ENCODE measurements around the gene PLA2G5.
A peak's percentile ranks its signal among the peaks of the same experiment; 100 is the strongest.

Gene PLA2G5

GRCh38 chr1:20095564-20096434 is 25.8 kb downstream of the PLA2G5 start:
- DNase-seq (ENCODE audit: insufficient read length) (no peak), FAIRE-seq (no peak)
- no peak for TF ChIP-seq POLR2A (IDR thresholded peaks at IDR 0.05; ENCODE audit: low read depth, low read length)
- no peak for TF ChIP-seq TAF1 (IDR thresholded peaks at IDR 0.05; ENCODE audit: borderline replicate concordance, low read depth, low read length)
- no peak for TF ChIP-seq POLR2AphosphoS5 (IDR thresholded peaks at IDR 0.05; ENCODE audit: low read depth, low read length)

- TF ChIP-seq POLR2A (IDR thresholded peaks at IDR 0.05; ENCODE audit: low read depth, low read length) (no peak), TAF1 (IDR thresholded peaks at IDR 0.05; ENCODE audit: borderline replicate concordance, low read depth, low read length) (no peak), POLR2AphosphoS5 (IDR thresholded peaks at IDR 0.05; ENCODE audit: low read depth, low read length) (no peak)
- DNase-seq (ENCODE audit: insufficient read length) (no peak), FAIRE-seq (no peak)
Observed at GRCh38 chr1:20096840-20097447, 26.9 kb downstream of the PLA2G5 start.

- no peak for DNase-seq (ENCODE audit: insufficient read length)
- no peak for TF ChIP-seq TAF1 (IDR thresholded peaks at IDR 0.05; ENCODE audit: borderline replicate concordance, low read depth, low read length)
- no peak for TF ChIP-seq POLR2A (IDR thresholded peaks at IDR 0.05; ENCODE audit: low read depth, low read length)
- no peak for TF ChIP-seq POLR2AphosphoS5 (IDR thresholded peaks at IDR 0.05; ENCODE audit: low read depth, low read length)
- no peak for FAIRE-seq
Observed at GRCh38 chr1:20099533-20099932, 29.5 kb downstream of the PLA2G5 start.

DNA sequence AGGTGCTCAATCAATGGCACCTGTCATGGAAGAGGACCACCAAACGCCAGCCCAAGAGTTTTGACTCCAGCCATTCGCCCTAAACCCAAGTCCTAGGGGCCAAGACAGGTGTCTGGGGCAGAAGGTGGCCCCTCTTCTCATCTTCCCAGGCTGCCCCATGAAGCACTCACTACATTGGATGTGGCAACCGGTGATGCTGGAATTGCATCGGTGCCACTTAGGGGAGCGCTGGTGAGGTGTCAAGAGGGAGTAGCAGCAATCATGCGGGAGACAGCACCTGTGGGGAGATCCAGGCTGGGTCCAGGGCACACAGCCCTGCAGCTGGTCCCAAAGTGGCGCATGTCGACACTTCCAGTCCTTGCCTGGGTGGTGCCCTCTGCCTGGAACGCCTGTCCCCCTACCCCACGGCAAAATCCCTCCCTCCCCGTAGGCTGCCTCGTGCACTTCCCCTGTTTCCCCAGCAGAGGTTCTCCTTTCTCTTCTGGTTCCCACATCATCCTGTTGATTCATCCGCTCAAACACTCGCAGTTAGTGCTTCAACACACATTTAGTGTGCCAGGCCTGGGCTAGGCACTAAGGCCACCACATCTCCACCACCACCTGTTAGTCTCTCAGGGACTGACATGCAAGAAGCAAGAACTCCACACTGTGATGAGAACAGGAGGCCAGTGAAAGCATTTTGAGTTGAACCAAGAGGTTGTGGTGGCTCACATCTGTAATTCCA is 30.8 kb downstream of the PLA2G5 start:
- TF ChIP-seq POLR2A (IDR thresholded peaks at IDR 0.05; ENCODE audit: low read depth, low read length) (no peak), TAF1 (IDR thresholded peaks at IDR 0.05; ENCODE audit: borderline replicate concordance, low read depth, low read length) (no peak), POLR2AphosphoS5 (IDR thresholded peaks at IDR 0.05; ENCODE audit: low read depth, low read length) (no peak)
- FAIRE-seq = peak; percentile 92
- DNase-seq (ENCODE audit: insufficient read length) = no peak

- TF ChIP-seq POLR2A (IDR thresholded peaks at IDR 0.05; ENCODE audit: low read depth, low read length) (no peak), POLR2AphosphoS5 (IDR thresholded peaks at IDR 0.05; ENCODE audit: low read depth, low read length) (no peak), TAF1 (IDR thresholded peaks at IDR 0.05; ENCODE audit: borderline replicate concordance, low read depth, low read length) (no peak)
- FAIRE-seq (no peak), DNase-seq (ENCODE audit: insufficient read length) (no peak)
Observed at GRCh38 chr1:20102875-20103274, 32.9 kb downstream of the PLA2G5 start.

- no peak for TF ChIP-seq TAF1 (IDR thresholded peaks at IDR 0.05; ENCODE audit: borderline replicate concordance, low read depth, low read length)
- no peak for TF ChIP-seq POLR2AphosphoS5 (IDR thresholded peaks at IDR 0.05; ENCODE audit: low read depth, low read length)
- TF ChIP-seq POLR2A (IDR thresholded peaks at IDR 0.05; ENCODE audit: low read depth, low read length) = no peak
- DNase-seq (ENCODE audit: insufficient read length) (no peak), FAIRE-seq (no peak)
Observed at GRCh38 chr1:20105856-20106255, 35.9 kb downstream of the PLA2G5 start.

DNA sequence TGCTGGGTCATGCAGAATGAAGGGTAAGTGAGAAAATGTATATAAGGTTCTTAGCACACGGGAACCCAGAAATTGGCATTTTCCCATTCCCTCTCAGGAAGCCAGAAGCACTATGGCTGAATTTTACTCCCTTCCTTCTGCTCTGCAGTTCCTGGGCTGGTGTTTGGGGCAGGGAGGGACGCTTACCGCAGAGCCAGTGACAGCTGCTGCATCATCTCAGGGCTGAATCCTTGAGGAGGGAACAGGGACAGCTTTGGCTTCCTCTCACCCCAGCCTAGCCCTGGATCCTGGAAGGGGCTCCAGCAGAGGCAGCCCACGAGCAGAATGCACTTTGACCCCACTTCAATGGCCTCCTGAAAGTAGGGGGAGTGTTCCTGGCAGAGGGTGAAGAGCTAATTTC is 37.4 kb downstream of the PLA2G5 start:
- TF ChIP-seq POLR2AphosphoS5 (IDR thresholded peaks at IDR 0.05; ENCODE audit: low read depth, low read length) = no peak
- TF ChIP-seq POLR2A (IDR thresholded peaks at IDR 0.05; ENCODE audit: low read depth, low read length) = no peak
- TF ChIP-seq TAF1 (IDR thresholded peaks at IDR 0.05; ENCODE audit: borderline replicate concordance, low read depth, low read length) = no peak
- DNase-seq (ENCODE audit: insufficient read length) (no peak), FAIRE-seq (no peak)

- TF ChIP-seq POLR2A (IDR thresholded peaks at IDR 0.05; ENCODE audit: low read depth, low read length) = no peak
- no peak for TF ChIP-seq TAF1 (IDR thresholded peaks at IDR 0.05; ENCODE audit: borderline replicate concordance, low read depth, low read length)
- FAIRE-seq (no peak), DNase-seq (ENCODE audit: insufficient read length) (no peak)
Observed at GRCh38 chr1:20107796-20108195, 37.8 kb downstream of the PLA2G5 start.

DNA sequence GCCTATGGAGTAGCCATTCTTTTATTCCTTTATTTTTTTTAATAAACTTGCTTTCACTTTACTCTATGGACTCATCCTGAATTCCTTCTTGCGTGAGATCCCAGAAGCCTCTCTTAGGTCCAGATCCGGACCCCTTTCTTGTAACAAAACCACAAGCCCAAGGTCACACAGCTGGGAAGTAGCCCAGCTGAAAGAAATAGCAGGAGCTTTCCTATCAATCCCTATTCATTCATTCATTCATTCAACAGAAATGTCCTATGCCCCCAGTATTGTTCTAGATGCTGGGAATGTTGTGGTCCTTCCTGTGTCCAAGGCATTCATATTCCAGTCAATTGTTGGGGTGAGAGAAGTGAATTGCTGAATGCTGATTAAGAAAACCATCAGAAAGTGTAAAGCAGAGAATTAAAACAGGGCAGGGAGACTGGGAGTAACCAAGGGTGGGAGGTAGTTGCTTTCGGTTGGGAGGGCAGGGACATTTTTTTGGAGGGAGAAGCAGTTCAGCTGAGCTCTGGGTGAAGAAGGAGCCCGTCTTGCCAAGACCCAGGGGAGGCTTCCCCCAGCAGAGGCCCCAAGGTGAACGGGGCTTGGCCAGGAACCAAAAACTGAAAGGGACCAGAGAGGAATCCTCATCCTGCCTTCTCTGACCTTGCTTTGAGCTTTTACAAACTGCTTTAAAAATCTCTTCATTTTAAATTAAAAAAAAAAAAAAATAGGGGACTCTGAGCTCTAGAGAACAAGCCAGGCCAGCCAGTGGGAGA is 38.6 kb downstream of the PLA2G5 start:
- FAIRE-seq (no peak), DNase-seq (ENCODE audit: insufficient read length) (no peak)
- no peak for TF ChIP-seq POLR2A (IDR thresholded peaks at IDR 0.05; ENCODE audit: low read depth, low read length)
- no peak for TF ChIP-seq POLR2AphosphoS5 (IDR thresholded peaks at IDR 0.05; ENCODE audit: low read depth, low read length)
- no peak for TF ChIP-seq TAF1 (IDR thresholded peaks at IDR 0.05; ENCODE audit: borderline replicate concordance, low read depth, low read length)

GRCh38 chr1:20109223-20109856 is 39.3 kb downstream of the PLA2G5 start:
- FAIRE-seq (peak; percentile 48), DNase-seq (ENCODE audit: insufficient read length) (no peak)
- TF ChIP-seq POLR2A (IDR thresholded peaks at IDR 0.05; ENCODE audit: low read depth, low read length) = no peak

GRCh38 chr1:20110679-20111078 is 40.7 kb downstream of the PLA2G5 start:
- TF ChIP-seq POLR2AphosphoS5 (IDR thresholded peaks at IDR 0.05; ENCODE audit: low read depth, low read length) (no peak), TAF1 (IDR thresholded peaks at IDR 0.05; ENCODE audit: borderline replicate concordance, low read depth, low read length) (no peak), POLR2A (IDR thresholded peaks at IDR 0.05; ENCODE audit: low read depth, low read length) (no peak)
- no peak for FAIRE-seq
- DNase-seq (ENCODE audit: insufficient read length) = no peak

Data from GM12892 (cell line).